Measurements from ENCODE around the gene ABCA3. TPM values are rescaled to one million over a fixed set of nuclear protein-coding genes. Genes with fewer than 3 reads are reported as not detected.

Gene ABCA3
- total RNA-seq, result 0.26 and 0.47 TPM in 2 replicates

DNA sequence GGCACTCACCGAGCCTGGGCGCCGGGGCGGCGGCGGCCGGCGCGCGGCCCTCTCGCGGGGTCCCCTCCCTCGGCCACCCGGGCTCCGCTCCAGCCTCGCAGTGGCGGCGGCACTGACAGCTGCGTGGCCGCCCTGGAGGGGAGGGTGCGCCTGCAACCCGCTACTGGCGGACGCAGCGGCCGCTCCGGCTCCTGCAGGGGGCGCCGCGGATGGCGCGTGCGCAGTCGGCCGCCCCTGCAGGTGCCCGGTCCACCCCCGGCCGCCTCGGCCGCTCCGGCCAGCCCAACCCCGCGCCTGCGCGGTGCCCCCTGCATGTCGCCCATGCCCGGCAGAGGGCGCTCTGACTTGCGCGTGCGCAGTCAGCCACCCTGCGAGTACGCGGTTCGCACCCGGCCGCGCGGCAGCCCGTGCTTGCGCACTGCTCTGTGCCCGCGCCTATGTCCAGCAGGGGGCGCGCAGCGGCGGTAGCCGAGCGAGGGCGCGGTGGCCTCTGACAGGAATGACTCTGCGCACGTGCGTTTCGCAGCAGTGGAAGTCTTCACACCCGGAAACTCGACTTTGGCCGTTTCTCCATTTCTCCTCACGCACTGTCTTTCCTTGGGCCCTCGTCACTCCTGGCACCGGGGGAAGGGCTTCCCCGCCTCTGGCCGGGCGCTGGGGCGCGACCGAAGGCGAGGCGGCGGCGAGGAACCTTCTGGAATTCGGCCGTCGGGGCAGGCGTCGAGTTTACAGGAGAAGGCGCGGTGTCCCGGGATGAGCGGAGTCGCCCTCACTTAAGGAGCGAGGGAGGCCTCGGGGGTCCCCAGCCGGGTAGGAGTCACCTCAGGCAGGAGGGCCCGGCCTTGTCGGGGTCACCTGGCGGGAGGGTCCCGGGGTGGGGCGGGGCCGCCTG is at the start of gene ABCA3:
ABCA3 (minus strand) TSS at position 165 of the 892 bp plus-strand sequence. CDS start 14,262 bp downstream, outside the sequence.

DNA sequence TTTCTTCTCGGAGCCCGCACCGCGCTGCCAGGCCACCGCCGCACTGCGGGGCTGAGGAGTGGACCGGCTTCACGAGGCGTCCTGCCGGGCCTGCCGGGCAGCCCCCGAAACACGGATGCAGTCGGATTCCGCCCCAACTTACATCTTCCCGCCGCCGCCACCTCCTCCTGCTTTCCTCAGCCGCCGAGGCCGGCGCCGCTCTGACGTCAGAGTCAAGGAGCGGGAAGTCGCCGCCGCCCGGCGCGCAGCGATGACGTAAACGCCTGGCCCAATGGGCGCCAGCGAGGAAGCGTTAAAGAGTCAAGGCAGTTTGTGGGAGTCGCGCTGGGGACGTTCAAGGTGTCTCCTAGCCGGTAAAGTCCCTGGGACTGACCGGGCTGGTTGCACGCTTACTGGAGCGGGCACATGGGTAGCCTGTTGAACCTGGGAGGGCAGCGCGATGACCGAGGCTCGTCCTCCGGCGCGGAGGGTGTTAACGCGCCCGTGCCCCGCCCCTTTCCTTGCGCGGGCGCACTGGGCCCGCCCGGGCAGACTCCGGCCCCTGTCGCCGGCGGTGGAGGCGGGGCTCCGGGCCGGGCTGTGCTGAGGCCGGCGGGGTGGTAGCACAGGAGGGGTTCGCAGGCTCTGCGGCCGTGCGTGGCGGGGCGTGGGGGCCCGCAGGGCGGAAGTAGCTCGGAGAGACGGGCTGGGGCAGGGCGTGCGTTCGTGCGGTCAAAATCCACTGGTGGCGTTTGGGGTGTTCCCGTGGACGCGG is 72.4 kb downstream of the ABCA3 start, which contains the start of gene RNPS1:
RNPS1 (minus strand) TSS at position 214 of the 754 bp plus-strand sequence. CDS start 3,483 bp downstream, outside the sequence.

DNA sequence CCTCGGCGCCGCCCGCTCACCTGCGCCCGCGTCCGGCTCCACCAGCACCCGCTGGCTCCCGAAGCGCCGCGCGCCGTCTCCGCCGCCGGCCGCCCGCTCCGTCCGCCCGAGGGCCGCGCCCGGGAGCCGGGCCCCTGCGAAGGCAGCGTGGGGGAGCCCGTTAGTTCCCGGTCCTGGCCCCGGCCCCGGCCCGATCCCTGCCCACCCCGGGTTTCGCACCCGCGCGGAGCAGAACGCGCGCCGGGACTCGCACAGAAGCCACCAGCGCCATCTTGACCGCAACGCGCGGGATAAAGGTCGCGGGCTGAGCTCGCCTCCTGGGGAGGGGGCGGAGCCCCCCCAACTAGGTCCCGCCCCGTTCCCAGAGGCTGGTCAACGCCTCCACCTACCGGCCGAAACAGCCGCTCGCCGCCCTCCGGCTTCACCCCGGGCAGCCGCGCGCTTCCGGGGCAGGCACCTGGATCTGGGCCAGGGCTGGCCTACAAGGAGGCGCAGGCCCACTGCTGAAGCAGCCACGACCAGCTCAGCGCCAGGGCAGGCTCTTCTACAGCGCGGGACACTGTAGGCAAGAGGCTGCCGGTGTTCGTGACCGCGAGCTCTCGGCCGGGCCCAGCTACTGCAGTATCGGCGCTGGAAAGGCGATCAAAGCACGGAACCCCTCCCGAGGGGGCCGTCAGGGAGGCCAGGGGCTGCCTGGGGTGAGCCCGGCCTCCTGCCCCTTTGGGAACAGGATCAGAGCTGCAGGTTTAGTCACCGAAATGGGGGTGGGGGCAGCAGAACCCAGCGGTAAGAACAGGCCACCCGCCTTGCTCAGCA is 89.0 kb downstream of the ABCA3 start, which contains the start of gene ECI1:
ECI1 (minus strand) TSS at position 292 of the 816 bp plus-strand sequence; CDS start at position 271, 21 bp downstream.

DNA sequence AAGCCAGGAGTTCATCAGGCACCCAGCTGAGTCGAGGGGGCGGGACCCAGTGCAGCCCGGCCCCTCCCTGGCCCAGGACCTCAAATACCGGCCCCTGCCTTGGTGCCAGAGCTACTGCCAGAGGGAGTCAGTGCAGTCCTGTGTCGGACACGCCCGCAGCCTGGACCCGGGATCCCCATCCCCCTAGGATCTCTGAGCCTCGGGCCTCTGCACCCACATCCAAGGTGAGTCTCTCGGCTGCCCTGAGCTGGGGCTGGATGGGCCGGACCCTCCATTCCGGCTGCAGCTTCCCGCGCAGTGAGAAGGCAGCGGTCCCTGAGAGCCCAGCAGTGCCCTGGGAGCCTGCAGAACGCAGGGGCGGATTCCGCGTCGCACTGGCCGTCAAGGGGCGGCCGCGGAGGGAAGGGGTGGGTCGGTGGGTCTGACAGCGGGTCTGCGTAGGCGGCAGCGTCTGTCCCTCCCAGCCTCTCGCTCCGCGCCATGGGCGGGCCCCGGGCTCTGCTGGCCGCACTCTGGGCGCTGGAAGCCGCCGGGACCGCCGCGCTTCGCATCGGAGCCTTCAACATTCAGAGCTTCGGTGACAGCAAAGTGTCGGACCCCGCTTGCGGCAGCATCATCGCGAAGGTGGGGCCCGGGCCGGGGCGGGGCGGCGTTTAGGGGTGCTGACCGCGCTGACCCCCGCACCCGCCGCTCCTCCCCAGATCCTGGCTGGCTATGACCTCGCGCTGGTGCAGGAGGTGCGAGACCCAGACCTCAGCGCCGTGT is 104.0 kb downstream of the ABCA3 start, which contains the start of gene DNASE1L2:
DNASE1L2 (plus strand) TSS at position 108 of the 765 bp plus-strand sequence; CDS start at position 481, 373 bp downstream.

Other genes starting within 250 kb of the ABCA3 start
- 63.0 and 123 TPM in 2 replicates for gene PKD1, start 204.8 kb downstream of the ABCA3 start, total RNA-seq
- gene RAB26, start 192.1 kb downstream of the ABCA3 start, total RNA-seq, result 3.2 and 5.5 TPM in 2 replicates
- gene TRAF7, start 184.9 kb downstream of the ABCA3 start, total RNA-seq, result 44.8 and 53.2 TPM in 2 replicates
- gene CASKIN1, start 144.1 kb downstream of the ABCA3 start, total RNA-seq, result 0.09 and 0.16 TPM in 2 replicates
- gene MLST8, start 135.3 kb downstream of the ABCA3 start, total RNA-seq, result 14.2 and 18.7 TPM in 2 replicates
- 0.60 and 1.1 TPM in 2 replicates for gene BRICD5, start 129.9 kb downstream of the ABCA3 start, total RNA-seq
- gene PGP, start 125.9 kb downstream of the ABCA3 start, total RNA-seq, result 2.2 and 5.4 TPM in 2 replicates
- 23.5 and 31.9 TPM in 2 replicates for gene E4F1, start 117.1 kb downstream of the ABCA3 start, total RNA-seq
- 0.95 and 1.1 TPM in 2 replicates for gene DNASE1L2, start 104.3 kb downstream of the ABCA3 start, total RNA-seq
- 21.2 and 28.8 TPM in 2 replicates for gene ECI1, start 89.1 kb downstream of the ABCA3 start, total RNA-seq
- 23.2 and 41.8 TPM in 2 replicates for gene RNPS1, start 72.6 kb downstream of the ABCA3 start, total RNA-seq
- 3.3 and 4.7 TPM in 2 replicates for gene CCNF, start 88.7 kb upstream of the ABCA3 start, total RNA-seq
- 0.34 and 1.1 TPM in 2 replicates for gene TEDC2, start 119.4 kb upstream of the ABCA3 start, total RNA-seq
- 1.2 and 1.4 TPM in 2 replicates for gene NTN3, start 130.6 kb upstream of the ABCA3 start, total RNA-seq
- gene TBC1D24, start 134.4 kb upstream of the ABCA3 start, total RNA-seq, result 10.2 and 13.6 TPM in 2 replicates
- 8.0 and 8.4 TPM in 2 replicates for gene ATP6V0C, start 173.2 kb upstream of the ABCA3 start, total RNA-seq
- gene AMDHD2, start 179.6 kb upstream of the ABCA3 start, total RNA-seq, result 58.7 and 69.5 TPM in 2 replicates
- gene CEMP1, start 190.7 kb upstream of the ABCA3 start, total RNA-seq, result under 0.01 TPM in 1 of 2 replicates, not detected in the other
- gene PDPK1, start 197.3 kb upstream of the ABCA3 start, total RNA-seq, result 10.0 and 12.5 TPM in 2 replicates